Activated T-cell treated with anti-CD3 and anti-CD28 coated beads, Interleukin-2, amount 50 U/mL, for 48 hours (primary cell): ENCODE measurements around the gene TMX4.
"Not testable (repeated sequence)": the region's sequence is repeated elsewhere in the genome, so short reads cannot be mapped to it uniquely, and the experiment has no call there.

Source experiments
- DNase-seq, 2 experiments: peaks; one replicate each; pipeline ENCODE4 v3.0.0-alpha.2; 2020

TMX4 gene

GRCh38 chr20:8019246-8019997 lies at the start of gene TMX4:
Gene TMX4, minus strand, starts transcription at chr20:8019761. Its CDS starts 148 bp downstream, at chr20:8019613.
- DNase-seq = peak; percentile 92 to 94

DNA sequence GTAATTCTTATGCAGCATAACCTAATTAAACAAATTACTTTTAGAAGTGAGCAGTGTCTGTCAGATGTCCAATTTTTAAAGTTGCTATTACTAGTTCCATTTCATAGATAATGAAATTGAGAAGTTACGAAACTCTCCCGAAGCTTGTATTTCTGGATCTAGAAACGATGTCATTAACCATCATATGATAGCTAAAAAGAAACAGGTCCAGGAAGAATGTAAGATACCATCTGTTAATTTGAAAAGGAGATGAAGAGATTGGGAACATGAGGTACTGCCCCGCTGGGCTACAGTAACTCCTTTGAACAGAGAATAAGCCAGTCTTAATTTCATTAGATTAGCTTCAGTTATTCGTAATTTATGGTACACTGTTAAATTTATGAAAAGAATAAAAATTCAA lies 47.5 kb upstream of the TMX4 start:
- no peak for DNase-seq

- no peak for DNase-seq
These were observed 47.1 kb upstream of the TMX4 start for GRCh38 chr20:8066662-8067061.

GRCh38 chr20:8065691-8066090 lies 46.1 kb upstream of the TMX4 start:
- no peak for DNase-seq

DNA sequence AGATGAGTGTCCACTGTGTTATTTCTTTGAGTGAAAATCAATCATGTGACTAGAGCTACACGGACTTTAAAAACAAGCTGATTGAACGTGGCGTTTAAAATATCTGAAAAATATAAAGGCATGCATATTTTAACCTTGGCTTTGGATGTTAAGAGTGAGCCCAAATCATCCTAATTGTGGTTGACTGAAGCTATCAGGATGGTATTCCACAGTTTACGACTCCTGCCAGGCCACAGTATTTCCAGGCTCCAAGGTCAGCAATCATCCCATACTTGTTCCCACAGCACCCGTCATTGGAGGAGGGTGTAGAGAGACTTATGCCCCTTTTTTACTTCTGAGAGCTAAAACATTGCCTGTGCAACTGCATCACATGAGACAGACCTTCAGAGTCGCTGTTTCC lies 43.2 kb upstream of the TMX4 start:
- DNase-seq = no peak

DNA sequence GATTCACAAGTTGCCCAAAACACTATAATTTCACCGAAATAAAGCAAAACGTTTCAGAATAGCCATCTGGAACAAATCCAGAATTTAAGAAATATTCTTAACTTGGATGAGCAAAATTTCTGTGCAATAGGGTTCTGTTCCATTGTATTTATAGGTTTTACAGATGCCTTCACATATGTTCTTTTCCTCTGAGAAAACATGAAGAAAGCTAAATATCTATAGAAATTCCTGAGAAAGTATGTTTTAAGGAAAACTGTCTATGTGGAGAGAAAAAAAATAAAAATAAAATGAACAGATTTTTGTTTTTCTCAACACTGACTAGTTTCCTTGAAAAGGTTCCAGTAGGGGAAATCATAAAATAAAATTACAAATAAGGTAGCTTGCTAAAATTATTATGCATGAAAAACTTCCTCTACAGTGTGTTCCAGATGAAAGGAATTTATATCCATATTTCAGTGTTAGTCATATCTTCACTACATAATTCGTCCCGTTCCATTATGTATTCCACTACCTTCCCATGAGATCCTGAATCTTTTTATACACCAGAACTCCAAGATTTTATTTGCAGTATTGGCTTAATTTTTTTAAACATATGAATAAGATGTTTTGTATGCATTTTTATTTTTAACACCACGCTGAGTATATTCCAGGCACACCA lies 42.4 kb upstream of the TMX4 start:
- DNase-seq = no peak

GRCh38 chr20:8060977-8061376 lies 41.4 kb upstream of the TMX4 start:
- no peak for DNase-seq

DNA sequence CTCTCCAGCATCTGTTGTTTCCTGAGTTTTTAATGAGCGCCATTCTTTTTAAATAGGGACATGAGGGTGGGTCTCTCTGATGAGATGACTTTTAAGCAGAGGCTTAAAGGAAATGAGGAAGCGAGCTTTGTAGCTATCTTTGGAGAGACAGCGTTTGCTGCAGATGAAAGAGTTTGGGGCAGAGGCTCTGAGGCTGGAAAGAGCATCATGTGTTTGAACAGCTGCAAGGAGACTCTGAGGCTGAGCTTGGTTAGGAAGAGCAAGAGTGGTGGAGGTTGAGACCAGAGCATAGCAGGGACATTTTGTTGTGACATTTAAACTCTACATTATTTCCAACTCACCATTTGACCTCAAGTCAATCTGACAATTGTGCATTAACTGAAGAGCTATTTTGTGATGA lies 38.3 kb upstream of the TMX4 start:
- DNase-seq = no peak

GRCh38 chr20:8055096-8055495 lies 35.5 kb upstream of the TMX4 start:
- no peak for DNase-seq

GRCh38 chr20:8050157-8050837 lies 30.7 kb upstream of the TMX4 start:
- DNase-seq = no peak

- DNase-seq = no peak
These were observed 29.7 kb upstream of the TMX4 start for GRCh38 chr20:8049310-8049709.

DNA sequence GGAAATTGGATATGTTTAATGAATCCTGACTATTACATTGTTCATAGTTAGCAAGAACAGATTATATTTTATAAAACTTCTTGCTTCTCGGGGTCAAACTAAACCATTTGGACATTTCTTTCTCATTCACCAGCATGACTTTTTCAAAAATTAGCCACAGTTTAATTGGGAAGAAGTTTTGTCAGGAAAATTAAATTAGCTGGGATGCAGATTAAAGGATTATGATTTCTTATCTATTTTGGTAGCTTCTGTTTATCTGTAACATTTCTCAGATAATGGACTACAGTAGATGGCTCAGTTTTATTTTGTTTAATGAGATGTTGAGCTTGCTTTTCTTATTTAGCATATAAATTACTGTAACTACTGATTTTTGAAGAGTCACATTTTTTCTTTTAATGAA lies 26.4 kb upstream of the TMX4 start:
- DNase-seq = no peak

- no peak for DNase-seq
These were observed 24.2 kb upstream of the TMX4 start for GRCh38 chr20:8043687-8044282.

GRCh38 chr20:8039042-8039441 lies 19.5 kb upstream of the TMX4 start:
- no peak for DNase-seq

DNA sequence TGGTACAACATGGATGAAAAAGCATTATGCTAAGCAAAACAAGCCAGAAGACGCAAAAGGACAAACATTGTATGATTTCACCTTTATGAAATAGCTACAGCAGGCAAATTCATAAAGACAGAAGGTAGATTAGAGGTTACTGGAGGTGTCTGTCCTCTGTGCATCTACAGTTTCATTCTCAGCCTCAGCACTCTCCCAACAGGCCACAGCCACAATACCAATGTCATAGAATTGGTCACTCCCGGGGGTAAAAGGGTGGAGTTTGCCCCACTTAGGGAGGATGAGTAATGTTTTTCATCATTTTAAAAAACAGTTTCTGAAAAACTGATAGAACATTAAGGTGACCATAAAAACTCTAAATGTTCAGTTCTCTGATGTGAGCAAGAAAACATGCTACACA lies 17.2 kb upstream of the TMX4 start:
- DNase-seq = no peak

- no peak for DNase-seq
These were observed 13.7 kb upstream of the TMX4 start for GRCh38 chr20:8033151-8033841.

GRCh38 chr20:8032499-8032898 lies 12.9 kb upstream of the TMX4 start:
- no peak for DNase-seq

DNA sequence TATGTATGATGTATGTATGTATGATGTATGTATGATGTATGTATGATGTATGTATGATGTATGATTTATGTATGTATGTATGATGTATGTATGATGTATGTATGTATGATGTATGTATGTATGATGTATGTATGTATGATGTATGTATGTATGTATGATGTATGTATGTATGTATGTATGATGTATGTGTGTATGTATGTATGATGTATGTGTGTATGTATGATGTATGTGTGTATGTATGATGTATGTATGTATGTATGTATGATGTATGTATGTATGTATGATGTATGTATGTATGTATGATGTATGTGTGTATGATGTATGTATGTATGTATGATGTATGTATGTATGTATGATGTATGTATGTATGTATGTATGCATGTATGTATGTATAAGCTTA lies 12.0 kb upstream of the TMX4 start:
- DNase-seq = not testable (repeated sequence)

- DNase-seq = no peak
These were observed 2.1 kb upstream of the TMX4 start for GRCh38 chr20:8021541-8022269.

DNA sequence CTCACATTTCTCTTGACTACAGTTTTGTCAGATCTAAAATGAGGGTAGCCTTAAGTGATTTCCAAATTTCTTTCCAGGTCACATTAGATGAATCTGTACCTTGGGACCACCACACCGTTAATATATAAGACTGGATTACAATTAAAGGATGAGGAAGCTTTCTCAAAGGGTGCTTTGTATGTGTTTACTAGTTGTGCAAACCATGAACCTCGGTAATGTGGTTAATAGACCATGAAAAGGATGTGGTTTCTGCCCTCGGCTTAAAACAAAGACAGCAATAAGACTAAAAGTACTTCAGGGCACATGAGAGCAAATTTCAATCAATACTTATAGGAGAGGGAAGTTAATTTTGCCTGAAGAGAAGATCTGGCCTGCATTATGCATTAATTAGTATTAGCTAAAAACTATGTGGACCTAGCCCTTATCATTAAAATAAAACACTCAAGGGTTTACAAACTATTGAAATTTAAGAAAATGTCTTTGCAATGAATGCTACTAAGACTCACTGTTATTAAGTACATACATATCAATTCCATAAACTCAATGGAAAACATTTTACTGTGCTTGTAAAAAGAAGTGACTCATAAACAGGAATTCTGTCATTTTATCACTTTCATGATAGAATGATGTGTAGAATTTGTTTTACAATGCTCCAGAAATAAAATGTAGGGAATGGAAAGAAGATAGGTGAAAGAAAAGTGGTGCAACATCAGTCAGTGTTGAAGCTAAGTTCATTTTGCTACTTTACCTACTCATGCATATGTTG lies 936 bp upstream of the TMX4 start:
- no peak for DNase-seq

- DNase-seq = no peak
These were observed 362 bp upstream of the TMX4 start for GRCh38 chr20:8019998-8020247.

- DNase-seq = no peak
These were observed 659 bp downstream of the TMX4 start for GRCh38 chr20:8018958-8019245.
